Large intestine (tissue), 3 donors: ENCODE results near the gene ZNF71. TPM values are rescaled to one million over a fixed set of nuclear protein-coding genes. Genes with fewer than 3 reads are reported as not detected.
A peak's percentile ranks its signal among the peaks of the same experiment; 100 is the strongest.

ENCODE experiments used
- DNase-seq, 2 donors: peaks; one replicate each; pipeline versions ENCODE4 v3.0.0 to v3.0.0-alpha.2; 2013
- H3K27ac ChIP-seq: one replicate; pipeline ENCODE4 v1.5.1; 2013; ENCODE audit warnings: low read length
- H3K27me3 ChIP-seq: 2 replicates; pipeline ENCODE4 v1.6.1; 2013; ENCODE audit warnings: low read length; ENCODE audit not compliant: control insufficient read depth, insufficient read depth
- H3K36me3 ChIP-seq: 2 replicates; pipeline ENCODE4 v1.6.1; 2013; ENCODE audit warnings: low read length; ENCODE audit not compliant: control insufficient read depth, insufficient read depth
- H3K4me1 ChIP-seq: one replicate; pipeline ENCODE4 v1.6.1; 2013; ENCODE audit warnings: low read length; ENCODE audit not compliant: control insufficient read depth, insufficient read depth
- H3K4me3 ChIP-seq: one replicate; pipeline ENCODE4 v1.5.1; 2013; ENCODE audit warnings: low read length
- H3K9me3 ChIP-seq: one replicate; pipeline ENCODE4 v1.6.1; 2013; ENCODE audit warnings: mild to moderate bottlenecking, low read depth, low read length, moderate library complexity; ENCODE audit not compliant: control insufficient read depth
- WGBS: methylation state at CpG from one replicate; pipeline ENCODE4 v1.1.5; 2013; ENCODE audit warnings: low lambda C conversion rate; ENCODE audit not compliant: insufficient coverage; 5-methylcytosine and 5-hydroxymethylcytosine counted together
- polyA plus RNA-seq: library from polyadenylated mRNA; unstranded; fragments of 120-200 nt; gene quantifications from one replicate; pipeline ENCODE4 v1.2.1, GENCODE V29; 2013

Gene ZNF71
- polyA plus RNA-seq, 1 donor: 4.1 TPM

DNA sequence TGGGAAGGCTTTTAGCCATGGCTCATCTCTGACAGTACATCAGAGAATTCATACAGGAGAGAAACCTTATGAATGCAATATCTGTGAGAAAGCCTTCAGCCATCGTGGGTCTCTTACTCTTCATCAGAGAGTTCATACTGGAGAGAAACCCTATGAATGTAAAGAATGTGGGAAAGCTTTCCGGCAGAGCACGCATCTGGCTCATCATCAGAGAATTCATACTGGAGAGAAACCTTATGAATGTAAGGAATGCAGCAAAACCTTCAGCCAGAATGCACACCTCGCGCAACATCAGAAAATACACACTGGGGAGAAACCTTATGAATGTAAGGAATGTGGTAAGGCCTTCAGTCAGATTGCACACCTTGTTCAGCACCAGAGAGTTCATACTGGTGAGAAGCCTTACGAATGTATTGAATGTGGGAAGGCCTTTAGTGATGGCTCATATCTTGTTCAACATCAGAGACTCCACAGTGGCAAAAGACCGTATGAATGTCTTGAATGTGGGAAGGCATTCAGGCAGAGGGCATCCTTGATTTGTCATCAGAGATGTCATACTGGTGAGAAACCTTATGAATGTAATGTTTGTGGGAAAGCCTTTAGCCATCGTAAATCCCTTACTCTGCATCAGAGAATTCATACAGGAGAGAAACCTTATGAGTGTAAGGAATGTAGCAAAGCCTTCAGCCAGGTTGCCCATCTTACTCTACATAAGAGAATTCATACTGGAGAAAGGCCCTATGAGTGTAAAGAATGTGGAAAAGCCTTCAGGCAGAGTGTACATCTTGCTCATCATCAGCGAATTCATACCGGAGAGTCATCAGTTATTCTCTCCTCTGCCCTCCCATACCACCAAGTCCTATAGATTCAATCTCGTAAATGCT lies 17.1 kb upstream of the ZNF71 start:
- H3K4me1 ChIP-seq: no peaks in the 10 kb centered on the region
- peaks cover 21% of the 10 kb centered on the region for H3K36me3 ChIP-seq
- DNase-seq: peak in 1 of 2 donors; percentile 17
- no peak overlapping the region for H3K4me3 ChIP-seq
- H3K27ac ChIP-seq: no peak overlapping the region
- 95% methylated on average over 2 of the region's 11 CpGs for WGBS
- peaks cover 50% of the 10 kb centered on the region for H3K9me3 ChIP-seq
- H3K27me3 ChIP-seq: no peaks in the 10 kb centered on the region

DNA sequence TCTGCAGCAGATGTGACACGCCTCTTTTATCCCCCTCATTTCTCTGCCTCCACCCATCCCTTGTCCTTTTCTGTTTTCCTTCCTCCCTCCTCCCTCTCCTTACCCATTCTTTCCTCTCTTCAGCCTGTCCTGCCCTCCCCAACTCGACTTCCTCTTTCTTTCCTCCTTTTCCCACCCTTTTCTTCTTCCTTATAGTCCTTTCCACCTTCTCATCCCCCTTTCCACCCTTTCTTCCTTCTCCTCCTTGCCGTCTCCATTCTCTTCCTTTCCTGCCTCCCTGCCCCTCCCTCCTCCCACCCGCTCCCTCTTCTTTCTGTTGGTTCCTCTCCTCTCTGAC lies 688 bp upstream of the ZNF71 start:
- DNase-seq: no peak
- Histone ChIP-seq H3K4me1 (no peaks in the 10 kb centered on the region), H3K4me3 (no peak overlapping the region), H3K27me3 (no peaks in the 10 kb centered on the region), H3K27ac (no peak overlapping the region), H3K36me3 (no peaks in the 10 kb centered on the region), H3K9me3 (peaks cover 6% of the 10 kb centered on the region)
- WGBS: 56% methylated on average over 3 of the region's 4 CpGs

DNA sequence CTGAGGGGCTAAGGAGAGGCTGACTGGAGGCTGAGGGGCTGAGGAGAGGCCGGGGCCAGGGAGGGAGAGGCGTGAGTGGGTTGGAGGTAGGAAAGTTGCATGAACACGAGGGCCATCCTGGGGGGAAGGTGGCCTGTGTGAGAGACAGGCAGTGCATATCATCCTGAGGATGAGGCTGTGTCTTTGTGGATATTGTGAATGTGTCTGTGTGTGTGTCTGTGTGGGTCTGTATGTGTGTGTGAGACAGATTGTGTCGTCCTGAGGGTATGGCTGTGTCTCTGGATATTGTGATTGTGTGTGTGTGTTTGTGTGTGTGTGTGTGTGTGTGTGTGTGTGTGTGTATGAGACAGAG lies 422 bp downstream of the ZNF71 start:
- DNase-seq: no peak
- H3K4me1 ChIP-seq: no peaks in the 10 kb centered on the region
- H3K36me3 ChIP-seq: peaks cover 1% of the 10 kb centered on the region
- H3K27ac ChIP-seq: peak overlapping the region; percentile 23
- no peaks in the 10 kb centered on the region for H3K27me3 ChIP-seq
- peak overlapping the region; percentile 75 for H3K4me3 ChIP-seq
- no CpG with 5 or more reads among the region's 4 CpGs for WGBS
- H3K9me3 ChIP-seq: peaks cover 6% of the 10 kb centered on the region

DNA sequence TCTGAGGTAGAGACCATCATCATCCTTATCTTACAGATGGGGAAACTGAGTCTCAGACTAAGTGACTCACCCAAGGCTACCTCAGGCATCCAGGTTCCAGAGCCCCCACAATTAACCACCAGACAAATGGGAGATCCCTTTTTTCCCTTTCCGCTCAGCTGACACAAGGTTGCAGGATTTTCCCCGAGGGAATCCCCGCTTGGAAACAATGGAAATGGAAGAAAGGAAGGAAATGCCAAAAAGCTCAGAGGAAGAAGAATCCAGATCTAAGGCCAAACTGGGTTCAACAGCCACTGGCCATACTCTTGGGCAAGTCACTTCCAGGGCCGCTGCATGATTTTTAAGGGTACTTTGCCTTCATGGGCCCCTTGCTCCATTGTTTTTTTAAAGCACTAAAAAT lies 1.6 kb downstream of the ZNF71 start:
- DNase-seq: no peak
- no peak overlapping the region for H3K4me3 ChIP-seq
- no CpG with 5 or more reads among the region's 4 CpGs for WGBS

DNA sequence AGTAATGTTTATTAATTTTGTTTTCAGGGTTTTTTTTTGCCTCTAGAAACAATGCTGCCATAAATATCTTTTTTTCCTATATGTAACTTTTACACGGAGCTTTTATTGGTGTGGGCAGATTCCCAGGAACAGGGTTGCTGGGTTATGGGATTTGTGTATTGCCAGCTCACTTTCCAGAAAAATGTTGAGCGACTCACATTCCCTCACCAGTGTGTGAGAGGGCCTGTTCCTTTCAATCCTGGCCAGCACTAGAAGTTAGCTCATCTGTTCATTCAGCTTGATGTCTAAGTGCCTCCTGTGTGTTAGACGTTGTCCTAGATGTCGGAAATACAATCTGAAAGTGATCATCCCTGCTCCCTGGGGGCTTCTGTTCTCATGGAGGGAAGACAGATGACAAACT lies 2.6 kb downstream of the ZNF71 start:
- Histone ChIP-seq H3K4me1 (no peaks in the 10 kb centered on the region), H3K27ac (no peak overlapping the region), H3K27me3 (no peaks in the 10 kb centered on the region), H3K9me3 (peaks cover 15% of the 10 kb centered on the region), H3K4me3 (no peak overlapping the region), H3K36me3 (peaks cover 10% of the 10 kb centered on the region)
- WGBS: no CpG with 5 or more reads among the region's 4 CpGs
- DNase-seq: no peak

More for the DNA sequence above, 1.6 kb downstream of the ZNF71 start:
- Histone ChIP-seq H3K4me1 (no peaks in the 10 kb centered on the region), H3K36me3 (peaks cover 6% of the 10 kb centered on the region), H3K27me3 (no peaks in the 10 kb centered on the region), H3K9me3 (peaks cover 15% of the 10 kb centered on the region), H3K27ac (no peak overlapping the region)

DNA sequence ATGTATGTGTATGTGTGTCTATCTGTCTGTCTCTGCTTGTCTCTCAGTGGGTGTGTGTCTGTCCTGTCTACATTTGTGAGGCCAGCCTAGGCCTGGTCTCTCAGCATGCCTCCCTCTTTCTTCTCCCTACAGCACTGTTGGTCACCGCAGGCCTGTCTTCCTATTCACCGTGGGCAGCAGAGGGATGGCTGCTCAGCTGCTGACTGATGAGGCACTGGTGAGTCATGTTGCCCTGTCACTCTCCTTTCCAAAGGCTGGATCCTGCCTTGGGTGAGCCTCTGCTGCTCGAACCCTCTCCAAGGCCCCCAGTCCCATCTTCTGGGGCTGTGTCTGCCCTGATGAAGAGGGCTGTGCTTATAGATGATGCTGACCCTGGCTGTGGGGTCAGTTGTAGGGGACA lies 6.3 kb downstream of the ZNF71 start:
- DNase-seq: no peak
- H3K27me3 ChIP-seq: no peaks in the 10 kb centered on the region
- H3K36me3 ChIP-seq: peaks cover 12% of the 10 kb centered on the region
- WGBS: no CpG with 5 or more reads among the region's 3 CpGs
- H3K27ac ChIP-seq: no peak overlapping the region
- H3K9me3 ChIP-seq: peaks cover 13% of the 10 kb centered on the region
- no peaks in the 10 kb centered on the region for H3K4me1 ChIP-seq
- H3K4me3 ChIP-seq: no peak overlapping the region

DNA sequence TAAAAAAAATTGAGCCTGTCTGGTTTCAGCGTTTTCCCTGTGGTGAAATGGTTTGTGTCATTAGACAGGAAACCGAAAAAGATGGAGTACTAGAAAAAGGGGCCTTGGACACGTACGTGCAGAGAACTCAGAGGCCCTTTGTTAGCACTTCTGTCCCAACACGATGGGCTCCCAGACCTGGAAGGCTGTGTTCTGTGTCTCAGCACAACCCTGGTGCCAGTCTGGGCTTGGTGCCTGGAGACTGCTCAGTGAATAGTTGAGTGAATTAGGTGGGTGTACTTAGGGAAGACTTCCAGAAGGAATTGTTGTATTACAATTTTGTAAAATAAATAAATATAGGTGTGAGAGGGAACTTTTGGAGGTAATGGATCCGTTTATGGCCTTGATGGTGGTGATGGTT lies 8.7 kb downstream of the ZNF71 start:
- Histone ChIP-seq H3K9me3 (peaks cover 15% of the 10 kb centered on the region), H3K36me3 (peaks cover 12% of the 10 kb centered on the region), H3K4me3 (no peak overlapping the region), H3K4me1 (no peaks in the 10 kb centered on the region), H3K27me3 (no peaks in the 10 kb centered on the region), H3K27ac (no peak overlapping the region)
- DNase-seq: no peak
- WGBS: 100% methylated on average over 1 of the region's 6 CpGs

DNA sequence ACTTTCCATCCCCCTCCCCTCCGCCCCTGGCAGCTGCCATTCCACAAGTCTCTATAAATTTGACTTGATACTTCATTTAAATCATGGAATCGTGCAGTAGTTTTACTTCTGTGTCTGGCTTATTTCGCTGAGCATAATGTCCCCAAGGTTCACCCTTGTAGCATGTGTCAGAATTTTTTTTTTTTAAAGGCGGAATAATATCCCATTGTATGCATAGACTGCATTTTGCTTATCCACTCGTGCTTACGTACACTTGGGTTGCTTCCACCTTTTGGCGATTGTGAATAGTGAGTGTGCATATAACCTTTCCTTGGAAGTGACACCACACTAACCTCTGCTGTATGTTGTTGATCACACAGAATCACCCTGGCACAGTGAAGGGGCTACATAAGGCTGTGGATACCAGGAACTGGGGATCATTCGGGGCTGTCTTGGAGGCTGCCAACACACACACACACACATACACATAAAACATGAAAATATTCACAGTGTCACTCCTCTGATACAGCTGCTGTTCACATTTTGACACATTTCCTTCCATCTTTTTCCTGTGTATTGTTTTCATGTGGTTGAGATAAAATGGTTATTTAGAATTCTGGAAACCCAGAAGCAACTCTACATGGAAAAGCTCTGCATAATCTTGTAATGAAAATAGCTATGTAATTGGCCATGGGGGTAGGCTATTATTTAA lies 13.3 kb downstream of the ZNF71 start:
- H3K4me3 ChIP-seq: no peak overlapping the region
- H3K27me3 ChIP-seq: no peaks in the 10 kb centered on the region
- peaks cover 19% of the 10 kb centered on the region for H3K9me3 ChIP-seq
- DNase-seq: no peak
- no peak overlapping the region for H3K27ac ChIP-seq
- H3K4me1 ChIP-seq: no peaks in the 10 kb centered on the region
- 82% methylated on average over 3 of the region's 8 CpGs for WGBS
- peaks cover 5% of the 10 kb centered on the region for H3K36me3 ChIP-seq

DNA sequence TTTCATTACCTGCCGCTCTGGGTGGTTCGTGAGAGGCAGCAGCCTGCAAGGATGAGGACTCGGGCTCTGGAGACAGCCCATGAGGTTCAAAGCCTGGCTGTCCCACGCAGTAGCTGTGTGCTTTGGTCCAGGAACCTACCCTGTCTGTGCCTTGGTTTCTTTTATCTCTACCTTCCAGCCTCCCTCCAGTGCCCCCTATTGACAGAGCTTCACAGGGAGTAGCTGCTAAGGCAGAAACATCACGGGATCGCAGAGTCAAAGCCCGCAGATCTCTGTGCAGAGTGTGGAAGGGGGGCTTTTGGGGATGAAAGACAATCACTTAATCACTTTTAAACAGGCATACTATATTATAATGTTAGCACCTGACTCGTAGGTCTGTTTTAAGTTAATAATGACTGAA lies 16.2 kb downstream of the ZNF71 start:
- Histone ChIP-seq H3K9me3 (peaks cover 15% of the 10 kb centered on the region), H3K4me1 (no peaks in the 10 kb centered on the region), H3K36me3 (peaks cover 9% of the 10 kb centered on the region), H3K27me3 (no peaks in the 10 kb centered on the region), H3K27ac (no peak overlapping the region), H3K4me3 (no peak overlapping the region)
- DNase-seq: no peak
- WGBS: 50% methylated on average over 1 of the region's 8 CpGs

DNA sequence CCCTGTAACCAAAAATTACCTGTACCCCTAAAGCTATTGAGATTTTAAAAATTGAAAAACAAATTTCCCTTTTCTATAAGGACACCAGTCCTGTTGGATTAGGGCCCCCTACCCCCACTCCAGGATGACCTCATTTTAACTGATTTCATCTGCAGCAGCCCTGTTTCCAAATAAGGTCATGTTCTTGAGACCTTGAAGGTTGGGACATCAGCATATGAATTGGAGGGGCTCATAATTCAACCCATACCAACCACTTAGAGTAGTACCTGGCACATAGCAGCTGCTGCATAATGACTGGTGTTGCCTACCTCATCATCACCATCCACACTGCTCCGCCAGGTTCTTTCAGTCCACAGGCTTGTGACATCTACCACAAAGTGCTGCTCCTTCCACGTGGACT lies 17.6 kb downstream of the ZNF71 start:
- peaks cover 12% of the 10 kb centered on the region for H3K36me3 ChIP-seq
- no peaks in the 10 kb centered on the region for H3K27me3 ChIP-seq
- no peaks in the 10 kb centered on the region for H3K4me1 ChIP-seq
- H3K4me3 ChIP-seq: no peak overlapping the region
- no CpG with 5 or more reads among the region's 2 CpGs for WGBS
- DNase-seq: no peak
- H3K9me3 ChIP-seq: peaks cover 13% of the 10 kb centered on the region
- H3K27ac ChIP-seq: no peak overlapping the region
